WTC11 (cell line): ENCODE data around the gene SARDH. TPM values are rescaled to one million over a fixed set of nuclear protein-coding genes. Genes with fewer than 3 reads are reported as not detected.

Experiments used
- ATAC-seq: fragments of 200-7000 bp; cut with Tn5 transposase; 2 replicates; pipeline ENCODE4 v1.10.0; 2021; ENCODE audit warnings: mild to moderate bottlenecking, moderate library complexity
- CTCF ChIA-PET: fragments of 300-600 bp; sonication (Branson Sonifier 250); formaldehyde crosslinking; loops from one replicate; lab custom pipeline; 2021; ENCODE audit warnings: antibody characterized with exemption; lab: Charles Lee
- POLR2A ChIA-PET: fragments of 350-600 bp; sonication (Branson Sonifier 250); formaldehyde crosslinking; loops from one replicate; lab custom pipeline; 2021; ENCODE audit warnings: antibody characterized with exemption; lab: Charles Lee
- DNase-seq: peaks from one replicate; pipeline ENCODE4 v3.0.0; 2021; ENCODE audit warnings: low spot score
- H3K27ac Mint-ChIP-seq: 2 replicates; pipeline ENCODE4 v1.8.0; 2021; ENCODE audit warnings: mixed read lengths
- H3K27me3 Mint-ChIP-seq: 2 replicates; pipeline ENCODE4 v1.8.0; 2021; ENCODE audit warnings: low read depth, mild to moderate bottlenecking, moderate library complexity, mixed read lengths
- H3K36me3 Mint-ChIP-seq: 2 replicates; pipeline ENCODE4 v1.8.0; 2021; ENCODE audit warnings: mixed read lengths
- H3K4me1 Mint-ChIP-seq: 2 replicates; pipeline ENCODE4 v1.8.0; 2022; ENCODE audit warnings: mixed read lengths
- H3K4me3 Mint-ChIP-seq: 2 replicates; pipeline ENCODE4 v1.8.0; 2021; ENCODE audit warnings: mild to moderate bottlenecking, moderate library complexity, mixed read lengths
- H3K9me3 Mint-ChIP-seq: 2 replicates; pipeline ENCODE4 v1.8.0; 2021; ENCODE audit warnings: mixed read lengths
- ATF3 ChIP-seq: sonication (generic); formaldehyde crosslinking; conservative IDR thresholded peaks from 2 replicates; pipeline ENCODE4 v1.8.1; 2022; ENCODE audit warnings: mild to moderate bottlenecking, missing genetic modification reagents
- CREB1 ChIP-seq: sonication (generic); formaldehyde crosslinking; IDR thresholded peaks from 2 replicates; pipeline ENCODE4 v1.8.0; 2023; ENCODE audit warnings: mild to moderate bottlenecking, missing genetic modification reagents
- E2F5 ChIP-seq: sonication (generic); formaldehyde crosslinking; IDR thresholded peaks from 2 replicates; pipeline ENCODE4 v1.8.1; 2022; ENCODE audit warnings: mild to moderate bottlenecking, moderate library complexity, missing genetic modification reagents
- ESRRA ChIP-seq: sonication (generic); formaldehyde crosslinking; IDR thresholded peaks from 2 replicates; pipeline ENCODE4 v1.8.1; 2022; ENCODE audit warnings: mild to moderate bottlenecking, missing genetic modification reagents, borderline replicate concordance
- FOXJ3 ChIP-seq: sonication (generic); formaldehyde crosslinking; IDR thresholded peaks from 2 replicates; pipeline ENCODE4 v1.9.0; 2021; ENCODE audit warnings: missing genetic modification reagents, mild to moderate bottlenecking, borderline replicate concordance
- FOXP1 ChIP-seq: sonication (generic); formaldehyde crosslinking; IDR thresholded peaks from 2 replicates; pipeline ENCODE4 v1.8.0; 2022; ENCODE audit warnings: missing genetic modification reagents, mild to moderate bottlenecking, moderate library complexity, borderline replicate concordance
- HMGA2 ChIP-seq: fragments of 250-450 bp; sonication (Bioruptor Pico); IDR thresholded peaks from 2 replicates; pipeline ENCODE4 v1.4.0; 2021; ENCODE audit warnings: mild to moderate bottlenecking, moderate library complexity
- MYBL2 ChIP-seq: sonication (generic); formaldehyde crosslinking; IDR thresholded peaks from 2 replicates; pipeline ENCODE4 v1.8.1; 2023; ENCODE audit warnings: mild to moderate bottlenecking, moderate library complexity, missing genetic modification reagents
- NFYB ChIP-seq: sonication (generic); formaldehyde crosslinking; conservative IDR thresholded peaks from 2 replicates; pipeline ENCODE4 v1.8.0; 2022; ENCODE audit warnings: low read depth, missing genetic modification reagents
- OVOL2 ChIP-seq: fragments of 250-450 bp; sonication (Bioruptor Pico); IDR thresholded peaks from 2 replicates; pipeline ENCODE4 v1.9.0; 2021; ENCODE audit warnings: mild to moderate bottlenecking, borderline replicate concordance
- PRDM15 ChIP-seq: sonication (generic); formaldehyde crosslinking; IDR thresholded peaks from 2 replicates; pipeline ENCODE4 v1.8.0; 2022; ENCODE audit warnings: missing genetic modification reagents
- SP1 ChIP-seq: sonication (generic); formaldehyde crosslinking; conservative IDR thresholded peaks from 2 replicates; pipeline ENCODE4 v1.8.1; 2022; ENCODE audit warnings: missing genetic modification reagents
- TEAD4 ChIP-seq: sonication (generic); formaldehyde crosslinking; IDR thresholded peaks from 2 replicates; pipeline ENCODE4 v1.8.0; 2022; ENCODE audit warnings: mild to moderate bottlenecking, missing genetic modification reagents
- TP53 ChIP-seq: sonication (generic); formaldehyde crosslinking; IDR thresholded peaks from 2 replicates; pipeline ENCODE4 v1.8.1; 2023; ENCODE audit warnings: mild to moderate bottlenecking, missing genetic modification reagents
- USF1 ChIP-seq: sonication (generic); formaldehyde crosslinking; IDR thresholded peaks from 2 replicates; pipeline ENCODE4 v1.8.0; 2022; ENCODE audit warnings: mild to moderate bottlenecking, missing genetic modification reagents
- ZBTB43 ChIP-seq: sonication (generic); formaldehyde crosslinking; IDR thresholded peaks from 2 replicates; pipeline ENCODE4 v1.8.1; 2023; ENCODE audit warnings: mild to moderate bottlenecking, missing genetic modification reagents
- ZMAT4 ChIP-seq: fragments of 250-450 bp; sonication (Bioruptor Pico); IDR thresholded peaks from 2 replicates; pipeline ENCODE4 v1.9.0; 2021; ENCODE audit warnings: mild to moderate bottlenecking
- ZNF317 ChIP-seq: sonication (generic); formaldehyde crosslinking; IDR thresholded peaks from 2 replicates; pipeline ENCODE4 v1.8.1; 2023; ENCODE audit warnings: low read depth, mild to moderate bottlenecking, moderate library complexity, missing genetic modification reagents, borderline replicate concordance
- ZNF425 ChIP-seq: fragments of 250-450 bp; sonication (Bioruptor Pico); conservative IDR thresholded peaks from 2 replicates; pipeline ENCODE4 v1.9.0; 2021; ENCODE audit warnings: mild to moderate bottlenecking
- total RNA-seq: library from RNA; stranded (reverse); gene quantifications from 3 replicates; pipeline ENCODE4 v1.2.3, GENCODE V29; 2021

The SARDH gene
- total RNA-seq, 1 experiment from 2014 or later: 8.5 TPM

GRCh38 chr9:133673258-133673655, 64.9 kb downstream of the SARDH start:
- Mint-ChIP-seq H3K4me1 (peaks cover 21% of the 10 kb centered on the region), H3K27ac (no peak overlapping the region), H3K4me3 (no peak overlapping the region), H3K9me3 (peaks cover 4% of the 10 kb centered on the region; the same call in 1 of the 2 replicates), H3K27me3 (no peaks in the 10 kb centered on the region)
- POLR2A ChIA-PET: interaction anchor here (1.1 kb wide), 1 partner anchor 39 kb away, joined by 3 read pairs; no protein-coding TSS in a partner anchor
- no peak for TF ChIP-seq TP53 (CRISPR knock-in tag)
- TF ChIP-seq PRDM15 (CRISPR knock-in tag): no peak
- TF ChIP-seq ESRRA: no peak
- no peak for TF ChIP-seq E2F5 (CRISPR knock-in tag)
- TF ChIP-seq CREB1: no peak
- no peak for TF ChIP-seq ZBTB43 (CRISPR knock-in tag)
- no peak for TF ChIP-seq SP1 (CRISPR knock-in tag)
- TF ChIP-seq NFYB (CRISPR knock-in tag): no peak
- no peak for TF ChIP-seq ATF3 (CRISPR knock-in tag)
- no peak for TF ChIP-seq FOXJ3 (CRISPR knock-in tag)
- TF ChIP-seq USF1 (CRISPR knock-in tag): no peak
- no peak for TF ChIP-seq ZNF317
- TF ChIP-seq OVOL2 (CRISPR knock-in tag): no peak
- no peak for TF ChIP-seq ZMAT4 (CRISPR knock-in tag)
- TF ChIP-seq FOXP1: no peak
- TF ChIP-seq ZNF425 (CRISPR knock-in tag): no peak
- no peak for TF ChIP-seq TEAD4 (CRISPR knock-in tag)
- no peak for TF ChIP-seq MYBL2 (CRISPR knock-in tag)
- no peak for TF ChIP-seq HMGA2 (CRISPR knock-in tag)
- TF ChIP-seq, all 79 proteins: peak for 0
- CTCF ChIA-PET: interaction anchor here (0.8 to 1.4 kb wide), 3 partner anchors 43 to 70 kb away, joined by 3 to 6 read pairs (median 4); no protein-coding TSS in a partner anchor
- H3K36me3 Mint-ChIP-seq: peaks cover 8% of the 10 kb centered on the region
- ATAC-seq: no peak
- DNase-seq: no peak
